Tibial nerve (tissue), 4 donors: ENCODE results near the gene BPIFB1. TPM values are rescaled to one million over a fixed set of nuclear protein-coding genes. Genes with fewer than 3 reads are reported as not detected.

Experiments used
- total RNA-seq, 4 donors: library from RNA; depleted of rRNA; stranded (reverse); fragments of >200 nt; gene quantifications; one replicate each; pipeline ENCODE4 v1.1.0, GENCODE V29; 2016

BPIFB1 gene
- total RNA-seq, 4 donors from 2014 or later, result not detected

Other genes starting within 250 kb of the BPIFB1 start
- gene BPIFB3, start 229.3 kb upstream of the BPIFB1 start, total RNA-seq, result not detected
- not detected for gene BPIFB4, start 203.6 kb upstream of the BPIFB1 start, total RNA-seq
- 1 to 10 TPM in 1 of 4 donors, not detected in 3; 2.2 TPM for gene BPIFA2, start 115.1 kb upstream of the BPIFB1 start, total RNA-seq
- not detected for gene BPIFA3, start 65.9 kb upstream of the BPIFB1 start, total RNA-seq
- gene BPIFA1, start 47.2 kb upstream of the BPIFB1 start, total RNA-seq, result not detected
- 10 to 100 TPM; 29.5 to 36.7 (median 32.7) TPM for gene CDK5RAP1, start 118.3 kb downstream of the BPIFB1 start, total RNA-seq
- 100 to 1,000 TPM in 2 of 4 donors, 10 to 100 TPM in 2; 44.1 to 120 (median 95.6) TPM for gene SNTA1, start 160.5 kb downstream of the BPIFB1 start, total RNA-seq
- 10 to 100 TPM; 16.7 to 22.5 (median 19.1) TPM for gene CBFA2T2, start 206.9 kb downstream of the BPIFB1 start, total RNA-seq